HG03571 (cell line): ENCODE results near the gene DHRSX.
"Not testable (repeated sequence)": the region's sequence is repeated elsewhere in the genome, so short reads cannot be mapped to it uniquely, and the experiment has no call there.

Experiments used
- ATAC-seq: cut with Tn5 transposase; IDR thresholded peaks from one replicate; pipeline ENCODE4 v1.9.1; 2021; ENCODE audit not compliant: unreplicated experiment

DHRSX gene

DNA sequence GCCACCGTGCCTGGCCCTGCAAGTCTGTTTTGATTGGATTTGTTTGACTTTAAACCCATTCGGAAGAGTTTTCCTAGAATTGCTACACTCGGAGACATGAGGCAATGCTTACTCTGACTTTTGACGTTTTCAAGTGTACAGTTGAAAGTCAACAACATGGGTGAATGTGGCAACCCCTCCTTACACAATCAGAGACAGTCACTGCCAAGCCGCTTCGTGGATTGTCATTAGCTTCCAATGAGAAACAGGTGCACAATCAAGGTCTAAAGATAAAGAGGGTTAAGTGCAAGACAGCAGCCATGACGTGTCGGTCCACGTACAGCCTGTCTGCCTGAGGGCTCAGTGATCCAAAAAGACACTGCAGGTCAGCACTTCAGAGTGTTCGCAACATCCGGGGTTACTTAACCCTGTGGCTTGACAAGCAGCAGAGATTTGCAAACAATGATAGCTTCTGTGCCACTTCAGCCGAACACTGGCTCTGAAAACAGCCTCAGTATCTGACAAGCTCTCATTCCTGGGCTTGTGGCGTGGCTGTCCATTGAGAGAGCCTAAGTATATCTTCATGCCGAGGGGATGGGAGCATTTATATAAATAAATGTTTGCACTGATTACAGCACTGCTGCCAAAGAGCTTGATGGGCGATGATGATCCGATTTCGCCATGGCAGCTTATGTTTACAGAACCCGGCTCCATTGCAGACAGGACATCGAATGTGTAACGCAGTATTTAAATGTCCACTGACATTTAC, 180.0 kb downstream of the DHRSX start:
- no peak for ATAC-seq

DNA sequence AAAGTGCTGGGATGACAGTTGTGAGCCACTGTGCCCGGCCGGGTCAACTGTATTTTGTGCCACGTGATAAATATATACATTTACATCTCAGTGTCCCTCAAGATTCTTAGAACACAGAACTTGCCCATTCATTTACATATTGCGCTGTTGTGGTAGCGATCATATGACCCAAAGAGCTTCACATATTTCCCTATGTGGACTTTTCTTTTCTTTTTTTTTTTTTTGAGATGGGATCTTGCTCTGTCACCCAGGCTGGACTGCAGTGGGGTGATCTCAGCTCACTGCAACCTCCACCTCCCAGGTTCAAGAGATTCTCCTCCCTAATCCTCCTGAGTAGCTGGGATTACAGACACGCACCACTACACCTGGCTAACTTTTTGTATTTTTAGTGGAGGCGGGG, 180.7 kb downstream of the DHRSX start:
- no peak for ATAC-seq

DNA sequence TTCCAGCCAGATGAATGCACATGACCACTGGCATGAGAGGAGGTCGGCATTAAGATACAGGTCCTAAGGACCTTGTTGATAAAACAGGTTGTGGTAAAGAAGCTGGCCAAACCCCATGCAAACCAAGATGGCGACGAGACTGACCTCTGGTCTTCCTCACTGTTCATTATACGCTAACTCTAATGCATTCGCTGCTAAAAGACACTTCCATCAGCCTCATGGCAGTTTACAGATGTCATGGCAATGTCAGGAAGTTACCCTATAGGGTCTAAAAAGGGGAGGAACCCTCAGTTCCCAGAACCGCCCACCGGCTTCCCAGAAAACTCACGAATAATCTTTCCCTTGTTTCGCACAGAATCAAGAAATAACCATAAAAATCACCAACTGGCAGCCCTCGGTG, 182.4 kb downstream of the DHRSX start:
- ATAC-seq, result no peak

DNA sequence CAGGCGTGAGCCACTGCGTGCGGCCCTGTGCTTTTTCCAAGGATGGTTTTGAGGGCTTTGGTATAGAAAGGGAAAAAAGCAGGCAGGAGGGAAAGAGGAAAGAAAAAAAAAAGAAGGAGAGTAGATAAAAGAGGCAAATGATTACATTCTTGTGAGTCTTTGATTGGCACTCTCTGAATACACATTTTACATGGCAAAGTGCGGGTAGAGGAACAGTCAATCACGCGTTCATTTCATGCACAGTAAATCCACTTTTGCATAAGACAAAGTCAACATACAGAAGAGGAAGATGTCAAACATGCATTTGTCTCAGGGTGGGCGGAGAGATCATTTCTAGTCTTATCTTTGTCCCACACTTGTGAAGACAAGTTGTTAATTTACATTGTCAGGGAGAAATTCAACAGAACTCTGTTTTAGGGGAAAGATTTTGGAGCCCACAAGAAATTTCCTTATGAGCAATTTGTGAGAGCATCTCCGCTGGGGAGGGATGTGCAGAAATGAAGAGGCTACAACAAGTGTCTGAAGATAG, 183.2 kb downstream of the DHRSX start:
- no peak for ATAC-seq

DNA sequence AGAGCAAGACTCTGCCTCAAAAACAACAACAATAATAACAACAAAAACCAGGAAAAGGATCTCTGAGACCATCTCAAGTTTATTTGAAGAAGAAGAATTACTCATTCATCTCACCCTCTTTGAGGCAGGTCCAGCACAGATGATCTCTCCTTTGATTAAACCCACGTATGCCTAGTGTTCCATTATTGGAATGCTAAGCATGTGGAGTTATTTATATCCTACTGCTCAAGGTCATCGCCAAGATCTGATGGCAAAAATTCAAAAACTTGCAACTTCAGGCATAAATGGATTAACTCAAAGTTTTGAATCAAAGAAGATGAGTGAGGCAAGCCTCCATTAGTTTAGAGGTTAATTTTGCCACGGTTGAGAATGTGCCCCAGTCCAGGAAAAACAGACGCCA, 184.2 kb downstream of the DHRSX start:
- no peak for ATAC-seq

DNA sequence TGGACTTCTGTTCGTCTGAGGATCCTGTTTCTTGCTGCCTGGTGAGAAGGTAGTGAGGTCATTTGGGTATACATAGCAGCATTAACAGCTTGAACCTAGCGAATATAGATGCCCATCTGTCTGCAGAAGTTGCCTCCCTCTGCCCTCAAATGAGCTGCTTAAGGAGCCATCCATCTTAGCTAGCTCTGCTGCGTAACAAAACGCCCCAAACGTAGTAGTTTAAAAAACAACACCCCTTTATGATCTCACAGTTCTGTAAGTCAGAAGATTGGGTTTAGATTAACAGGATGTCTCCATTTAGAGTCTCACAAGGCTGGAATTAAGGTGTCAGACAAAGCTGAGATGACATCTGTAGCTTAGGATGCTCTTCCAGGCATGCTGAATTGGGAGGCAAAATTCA, 185.3 kb downstream of the DHRSX start:
- ATAC-seq, result no peak

DNA sequence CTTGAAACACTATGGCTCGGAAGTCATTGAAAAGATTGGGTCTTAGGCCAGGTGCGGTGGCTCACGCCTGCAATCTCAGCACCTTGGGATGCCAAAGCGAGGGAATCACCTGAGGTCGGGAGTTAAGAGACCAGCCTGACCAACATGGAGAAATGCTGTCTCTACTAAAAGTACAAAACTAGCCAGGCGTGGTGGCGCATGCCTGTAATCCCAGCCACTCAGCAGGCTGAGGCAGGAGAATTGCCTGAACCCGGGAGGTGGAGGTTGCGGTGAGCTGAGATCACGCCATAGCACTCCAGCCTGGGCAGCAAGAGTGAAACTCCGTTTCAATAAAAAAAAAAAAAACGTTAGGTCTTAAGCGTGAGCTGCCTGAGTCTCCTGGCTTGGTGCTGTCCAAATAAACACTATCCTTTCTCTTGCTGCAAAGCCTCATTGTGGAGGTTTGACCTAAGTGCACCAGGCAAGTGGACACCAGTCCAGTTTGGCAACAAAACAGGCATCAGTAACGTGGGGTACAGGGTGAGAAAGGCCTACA, 185.9 kb downstream of the DHRSX start:
- ATAC-seq, result no peak

DNA sequence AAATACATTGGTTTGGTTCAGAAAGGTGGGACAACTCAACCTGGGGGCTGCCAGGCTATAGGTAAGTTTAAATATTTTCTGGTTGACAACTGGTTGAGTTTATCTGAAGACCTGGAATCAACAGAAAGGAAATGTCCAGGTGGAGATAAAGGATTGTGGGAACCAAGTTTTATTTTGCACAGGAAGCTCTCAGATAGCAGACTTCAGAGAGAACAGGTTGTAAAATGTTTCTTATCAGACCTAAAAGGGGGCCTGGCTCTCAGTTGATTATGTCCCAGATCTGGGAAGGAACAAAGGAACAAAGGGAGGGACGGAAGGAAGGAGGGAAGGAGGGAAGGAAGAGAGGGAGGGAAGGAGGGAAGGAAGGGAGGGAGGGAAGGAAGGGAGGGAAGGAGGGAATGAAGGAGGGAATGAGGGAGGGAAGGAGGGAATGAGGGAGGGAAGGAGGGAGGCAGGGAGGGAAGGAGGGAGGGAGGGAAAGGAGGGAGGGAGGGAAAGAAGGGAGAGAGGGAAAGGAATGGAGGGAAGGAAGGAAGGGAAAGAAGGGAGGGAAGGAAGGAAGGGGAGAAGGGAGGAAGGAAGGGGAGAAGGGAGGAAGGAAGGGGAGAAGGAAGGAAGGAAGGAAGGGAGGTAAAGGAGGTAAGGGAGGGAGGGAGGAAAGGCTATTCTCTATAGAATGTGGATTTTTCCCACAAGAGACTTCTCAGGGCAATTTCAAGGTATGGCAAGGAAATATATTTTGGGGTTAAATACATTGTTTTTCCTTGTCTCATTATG, 186.7 kb downstream of the DHRSX start:
- ATAC-seq, result no peak

DNA sequence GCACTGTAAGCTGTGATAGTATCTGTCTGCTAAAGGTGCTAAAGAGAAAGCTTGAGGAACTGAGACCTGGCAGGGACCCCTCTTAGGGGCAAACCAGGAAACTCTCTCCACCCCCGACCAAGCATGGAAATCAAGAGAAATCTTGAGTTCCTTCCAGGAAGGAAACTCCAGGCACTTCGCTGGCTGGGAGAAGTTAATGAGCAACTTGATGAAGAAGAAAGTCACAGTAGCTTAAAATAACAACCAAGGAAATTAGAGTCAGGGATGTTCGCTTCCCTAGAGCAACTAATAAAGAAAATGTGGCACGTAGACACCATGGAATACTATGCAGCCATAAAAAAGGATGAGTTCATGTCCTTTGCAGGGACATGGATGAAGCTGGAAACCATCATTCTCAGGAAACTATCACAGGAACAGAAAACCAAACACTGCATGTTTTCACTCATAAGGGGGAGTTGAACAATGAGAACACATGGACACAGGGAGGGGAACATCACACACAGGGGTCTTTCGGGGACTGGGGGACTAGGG, 188.7 kb downstream of the DHRSX start:
- ATAC-seq, result not testable (repeated sequence)

DNA sequence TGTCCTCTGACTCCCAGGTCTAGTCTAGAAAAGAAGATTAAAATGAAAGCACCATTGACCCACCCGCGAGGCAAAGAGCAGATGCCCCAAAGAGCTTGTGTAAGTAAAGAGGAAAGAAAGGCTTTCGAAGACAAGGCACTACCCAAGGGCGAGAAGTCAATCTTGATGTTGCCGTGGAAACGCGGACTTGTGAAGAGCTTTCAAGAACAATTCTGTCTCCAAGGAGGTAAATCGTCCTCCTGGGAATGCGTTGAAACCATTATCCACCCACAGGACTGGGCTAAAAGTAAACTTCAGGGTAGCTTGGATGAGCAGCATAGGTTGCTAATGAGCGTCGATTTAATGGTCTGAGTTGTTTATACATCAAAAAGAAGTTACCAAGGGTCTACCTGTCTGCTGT, 189.3 kb downstream of the DHRSX start:
- no peak for ATAC-seq

DNA sequence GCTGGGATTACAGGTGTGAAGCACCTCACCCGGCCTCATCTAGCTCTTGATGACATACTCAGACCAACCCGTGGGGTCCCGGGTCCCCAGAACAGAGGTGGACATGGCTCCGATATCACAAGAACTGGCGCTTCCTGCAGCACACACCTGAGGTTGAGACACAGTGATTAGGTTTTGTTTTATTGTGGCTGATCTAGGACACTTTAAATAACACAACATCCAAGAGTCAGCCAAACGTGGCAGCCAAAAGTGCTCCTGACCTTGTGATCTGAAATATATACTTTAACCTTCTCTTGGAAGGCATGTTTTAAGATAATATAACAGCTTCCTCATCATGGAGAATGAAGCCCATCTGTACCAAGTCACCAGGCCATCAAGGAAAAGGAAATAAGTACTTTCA, 198.9 kb downstream of the DHRSX start:
- no peak for ATAC-seq

DNA sequence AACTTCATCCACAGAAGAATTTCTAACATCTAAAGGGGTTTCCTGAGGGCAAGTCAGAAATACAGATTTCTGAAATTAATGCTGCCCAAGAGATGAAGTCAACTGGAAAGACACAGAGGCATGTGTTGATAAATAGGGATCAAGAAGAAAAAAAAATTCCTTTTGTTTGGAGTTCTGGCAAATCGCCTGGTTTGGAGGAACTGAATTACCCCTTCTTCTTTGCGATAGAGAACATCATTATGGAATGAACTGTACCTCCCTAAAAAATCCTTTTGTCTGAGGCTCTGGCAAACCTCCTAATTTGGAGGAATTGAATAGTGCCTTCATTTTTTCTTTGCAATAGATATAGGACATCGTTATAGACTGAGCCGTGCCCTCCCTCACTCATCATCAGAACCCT, 200.9 kb downstream of the DHRSX start:
- no peak for ATAC-seq

DNA sequence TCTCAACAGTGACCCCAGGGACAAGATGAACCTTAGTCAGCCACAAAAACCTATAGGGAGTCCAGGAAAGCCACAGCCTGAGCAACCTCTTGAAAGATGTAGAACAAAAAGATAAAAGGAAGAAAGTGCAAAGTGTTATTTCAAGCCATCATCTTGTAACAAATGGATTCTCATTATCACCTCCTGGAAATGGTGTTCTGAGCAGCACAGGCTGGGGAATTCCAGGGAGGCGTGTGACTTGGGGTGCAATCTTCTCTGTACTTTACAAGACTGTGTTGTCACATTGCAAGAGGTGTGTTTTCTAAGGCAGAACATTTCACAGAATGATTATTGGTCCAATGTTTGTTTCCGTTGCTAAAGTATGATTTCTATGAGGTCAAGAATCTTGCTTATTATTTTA, 214.0 kb downstream of the DHRSX start:
- no peak for ATAC-seq

DNA sequence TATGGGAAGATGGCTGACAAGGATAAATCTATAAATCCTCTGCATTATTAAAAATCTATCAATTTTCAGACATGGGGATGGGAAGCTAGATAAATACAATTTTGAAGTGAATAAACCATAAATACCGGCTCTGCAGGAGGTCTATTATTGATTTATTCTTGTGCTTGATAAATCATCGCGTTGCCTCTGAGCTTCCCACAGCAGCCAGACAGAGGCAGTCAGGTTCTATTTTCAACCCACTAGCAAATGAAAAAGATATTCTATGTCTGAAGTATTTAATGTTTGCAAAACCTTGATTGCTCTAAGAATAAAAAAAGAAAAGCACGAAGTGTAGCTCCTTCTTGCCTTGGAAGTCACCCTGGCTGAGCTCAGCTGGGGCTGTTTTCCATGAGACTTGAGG, 216.2 kb downstream of the DHRSX start:
- ATAC-seq, result no peak

DNA sequence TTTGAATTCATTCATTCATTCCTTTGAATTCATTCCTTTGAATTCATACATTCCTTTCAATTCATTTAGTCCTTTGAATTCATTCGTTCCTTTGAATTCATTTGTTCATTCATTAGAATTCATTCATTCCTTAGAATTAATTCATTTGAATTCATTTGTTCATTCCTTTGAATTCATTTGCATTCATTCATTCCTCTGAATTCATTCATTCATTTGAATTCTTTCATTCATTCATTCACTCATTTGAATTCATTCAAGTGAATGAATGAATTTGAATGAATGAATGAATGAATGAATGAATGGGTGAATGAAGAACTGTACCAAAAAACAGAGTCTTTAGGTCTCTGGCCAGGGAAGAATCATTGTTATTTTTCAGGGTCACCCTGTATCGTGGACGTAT, 216.6 kb downstream of the DHRSX start:
- no peak for ATAC-seq

DNA sequence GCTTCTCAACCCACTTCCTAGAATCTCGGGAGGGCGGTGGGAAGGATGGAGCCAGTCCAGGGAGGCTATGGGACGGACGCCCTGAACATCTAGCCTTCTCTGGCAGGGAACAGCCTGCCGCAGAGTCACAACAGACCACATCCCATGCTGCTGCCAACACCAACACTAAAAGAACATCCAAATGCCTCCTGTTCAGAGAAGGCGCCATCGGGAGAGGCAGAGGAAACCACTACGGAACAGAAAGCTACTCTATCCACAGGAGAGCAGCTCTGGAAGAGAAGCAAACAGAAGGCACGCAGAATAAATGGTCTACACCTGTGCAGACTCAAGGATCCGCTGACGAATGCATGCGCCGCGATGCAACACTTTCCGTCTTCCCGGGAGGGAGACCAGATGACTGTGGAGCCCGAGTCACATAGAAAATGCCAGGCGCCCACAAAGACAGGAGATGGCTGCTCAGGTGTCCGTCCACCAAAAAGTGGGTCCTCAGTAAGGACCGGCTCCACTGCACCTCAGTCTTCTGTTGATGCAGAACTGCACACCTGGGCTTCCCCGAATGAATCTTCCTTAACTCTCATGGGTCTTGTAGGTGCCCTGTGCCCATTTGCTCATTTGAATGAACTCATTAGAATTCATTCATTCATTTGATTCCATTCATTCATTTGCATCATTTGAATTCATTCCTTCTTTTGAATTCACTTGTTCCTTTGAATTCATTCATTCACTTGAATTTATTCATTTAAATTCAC, 217.5 kb downstream of the DHRSX start:
- no peak for ATAC-seq

DNA sequence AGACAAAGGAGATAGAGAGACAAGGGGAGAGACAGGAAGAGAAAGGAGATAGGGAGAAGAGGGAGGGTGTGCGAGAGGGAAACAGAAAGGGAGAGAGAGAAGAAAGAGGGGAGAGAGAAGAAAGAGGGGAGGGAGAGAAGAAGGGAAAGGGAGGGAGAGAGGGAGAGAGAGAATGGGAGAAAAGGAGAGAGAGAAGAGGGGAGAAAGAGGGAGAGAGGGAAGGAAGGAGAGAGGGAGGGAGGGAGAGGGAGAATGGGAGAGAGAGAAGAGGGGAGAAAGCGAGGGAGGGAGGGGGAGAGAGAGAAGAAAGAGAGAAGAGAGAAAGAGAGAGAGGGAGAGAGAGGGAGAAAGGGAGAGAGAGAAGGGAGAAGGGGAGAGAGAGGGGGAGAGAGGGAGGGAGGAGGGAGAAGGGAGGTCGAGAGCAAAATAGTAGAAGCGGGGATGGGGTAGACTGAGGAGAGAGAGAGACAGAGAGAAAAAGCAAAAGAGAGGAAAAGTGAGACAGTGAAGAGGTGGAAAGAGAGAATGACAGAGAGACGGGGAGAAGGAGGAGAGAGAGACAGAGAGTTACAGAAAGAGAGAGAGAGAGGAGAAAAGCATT, 218.2 kb downstream of the DHRSX start:
- ATAC-seq, result no peak

DNA sequence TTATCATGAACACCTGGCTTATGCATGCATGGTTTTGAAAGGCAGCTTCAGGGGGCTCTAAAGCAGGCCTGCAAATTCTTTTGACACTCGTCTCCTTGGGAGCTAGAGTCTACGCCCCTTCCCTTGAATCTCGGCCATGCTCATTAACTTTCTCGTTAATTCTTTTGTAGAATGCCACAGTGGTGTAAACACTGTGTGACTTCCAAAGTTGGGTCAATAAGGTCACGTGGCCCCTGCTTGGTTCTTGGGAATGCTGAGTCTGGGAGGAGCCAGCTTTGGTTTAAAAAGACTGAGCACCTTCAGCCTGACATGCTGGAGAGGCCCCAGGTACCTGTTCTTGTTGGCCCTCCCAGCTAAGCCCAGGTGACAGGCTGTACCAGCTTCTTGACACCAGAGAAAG, 228.4 kb downstream of the DHRSX start:
- ATAC-seq, result no peak

DNA sequence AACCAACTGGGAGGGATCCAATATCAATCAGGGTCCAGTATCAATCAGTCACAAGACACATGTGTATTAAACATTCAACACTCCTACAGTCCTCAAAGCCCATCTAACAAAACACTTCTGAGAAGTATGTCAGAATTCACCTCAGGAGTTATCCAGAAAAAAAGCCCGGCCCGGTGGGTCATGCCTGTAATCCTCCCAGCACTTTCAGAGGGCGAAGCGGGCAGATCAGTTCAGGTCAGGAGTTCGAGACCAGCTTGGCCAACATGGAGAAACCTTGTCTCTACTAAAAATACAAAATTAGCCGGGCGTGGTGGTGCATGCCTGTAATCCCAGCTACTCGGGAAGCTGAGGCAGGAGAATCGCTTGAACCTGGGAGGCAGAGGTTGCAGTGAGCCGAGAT, 229.2 kb downstream of the DHRSX start:
- not testable (repeated sequence) for ATAC-seq

DNA sequence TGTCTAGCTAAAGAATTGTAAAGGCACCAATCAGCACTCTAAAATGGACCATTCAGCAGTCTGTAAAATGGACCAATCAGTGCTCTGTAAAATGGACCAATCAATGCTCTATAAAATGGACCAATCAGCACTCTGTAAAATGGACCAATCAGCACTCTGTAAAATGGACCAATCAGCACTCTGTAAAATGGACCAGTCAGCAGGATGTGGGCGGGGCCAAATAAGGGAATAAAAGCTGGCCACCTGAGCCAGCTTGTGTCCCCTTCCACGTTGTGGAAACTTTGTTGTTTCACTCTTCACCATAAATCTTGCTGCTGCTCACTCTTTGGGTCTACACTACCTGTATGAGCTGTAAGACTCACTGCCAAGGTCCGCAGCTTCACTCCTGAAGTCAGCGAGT, 230.0 kb downstream of the DHRSX start:
- ATAC-seq, result not testable (repeated sequence)

DNA sequence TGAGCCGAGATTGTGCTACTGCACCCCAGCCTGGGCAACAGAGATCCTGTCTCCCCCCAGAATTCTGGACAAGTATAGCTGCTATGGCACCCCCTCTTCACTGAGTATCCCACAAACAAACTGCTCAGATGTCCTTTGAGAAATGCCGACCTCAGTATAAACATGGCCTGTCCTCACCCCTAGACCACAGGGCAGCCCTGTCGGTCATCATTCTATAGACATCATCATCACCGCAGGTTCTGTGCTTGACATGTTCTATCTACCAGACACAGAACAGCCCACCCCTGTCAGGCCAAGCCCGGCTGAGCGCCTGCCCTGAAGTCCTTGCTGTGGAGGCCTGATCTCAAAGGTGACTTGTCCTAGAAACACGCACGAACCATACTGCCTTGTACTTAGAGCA, 232.9 kb downstream of the DHRSX start:
- no peak for ATAC-seq
